HepG2 (cell line): ENCODE measurements around the gene PSRC1. TPM values are rescaled to one million over a fixed set of nuclear protein-coding genes. Genes with fewer than 3 reads are reported as not detected.

Experiments
- ATF3 ChIP-seq: sonication (generic); formaldehyde crosslinking; IDR thresholded peaks from 2 replicates; pipeline ENCODE4 v1.4.0; 2020; ENCODE audit warnings: missing genetic modification reagents
- DNMT3B ChIP-seq: conservative IDR thresholded peaks from 2 replicates; pipeline ENCODE4 v1.6.1; 2016; ENCODE audit warnings: missing biosample characterization, control low read depth
- E2F5 ChIP-seq: sonication (generic); formaldehyde crosslinking; conservative IDR thresholded peaks from 2 replicates; pipeline ENCODE4 v1.4.0; 2020; ENCODE audit warnings: missing genetic modification reagents
- ETV5 ChIP-seq: IDR thresholded peaks from 2 replicates; pipeline ENCODE4 v1.6.1; 2018; ENCODE audit warnings: missing biosample characterization, missing genetic modification reagents, inconsistent platforms, borderline replicate concordance
- FOXA1 ChIP-seq, 2 experiments: fragments of 450-650 bp in 1 of 2; sonication (generic) in 1 of 2; formaldehyde crosslinking in 1 of 2; IDR thresholded peaks; 2 replicates each; pipeline versions ENCODE4 v1.4.0 to v1.6.1; 2016 to 2020; ENCODE audit warnings: missing genetic modification reagents in 1 of 2
- HOXA3 ChIP-seq: sonication (generic); formaldehyde crosslinking; IDR thresholded peaks from 2 replicates; pipeline ENCODE4 v1.5.0; 2020; ENCODE audit warnings: missing genetic modification reagents
- IRF2 ChIP-seq: IDR thresholded peaks from 2 replicates; pipeline ENCODE4 v1.6.1; 2018; ENCODE audit warnings: missing genetic modification reagents, missing compliant biosample characterization
- JUND ChIP-seq: sonication (generic); formaldehyde crosslinking; IDR thresholded peaks from 2 replicates; pipeline ENCODE4 v1.8.0; 2022; ENCODE audit warnings: mild to moderate bottlenecking, missing genetic modification reagents
- PCBP1 ChIP-seq: fragments of 200-400 bp; formaldehyde crosslinking; IDR thresholded peaks from 2 replicates; pipeline ENCODE4 v1.6.1; 2017; ENCODE audit warnings: mild to moderate bottlenecking, low read depth, low read length, borderline replicate concordance
- RAD21 ChIP-seq: fragments of 450-650 bp; formaldehyde crosslinking; IDR thresholded peaks from 2 replicates; pipeline ENCODE4 v1.5.0; 2020; ENCODE audit warnings: mild to moderate bottlenecking
- RFX3 ChIP-seq: IDR thresholded peaks from 2 replicates; pipeline ENCODE4 v1.6.1; 2016; ENCODE audit warnings: missing biosample characterization, missing genetic modification reagents
- SNAPC4 ChIP-seq: sonication (generic); formaldehyde crosslinking; IDR thresholded peaks from 2 replicates; pipeline ENCODE4 v1.4.0; 2020; ENCODE audit warnings: mild to moderate bottlenecking, missing genetic modification reagents
- SOX5 ChIP-seq: IDR thresholded peaks from 2 replicates; pipeline ENCODE4 v1.6.1; 2016; ENCODE audit warnings: borderline replicate concordance
- STAT5B ChIP-seq: sonication (generic); formaldehyde crosslinking; IDR thresholded peaks from 2 replicates; pipeline ENCODE4 v1.4.0; 2020; ENCODE audit warnings: missing genetic modification reagents
- TOE1 ChIP-seq: sonication (generic); formaldehyde crosslinking; IDR thresholded peaks from 2 replicates; pipeline ENCODE4 v1.4.0; 2020; ENCODE audit warnings: mild to moderate bottlenecking, missing genetic modification reagents
- ZNF264 ChIP-seq: sonication (generic); formaldehyde crosslinking; IDR thresholded peaks from 2 replicates; pipeline ENCODE4 v1.4.0; 2020; ENCODE audit warnings: missing genetic modification reagents
- ZNF446 ChIP-seq: sonication (generic); formaldehyde crosslinking; IDR thresholded peaks from 2 replicates; pipeline ENCODE4 v1.5.0; 2020; ENCODE audit warnings: mild to moderate bottlenecking, missing genetic modification reagents
- ZNF503 ChIP-seq: sonication (generic); formaldehyde crosslinking; IDR thresholded peaks from 2 replicates; pipeline ENCODE4 v1.4.0; 2020; ENCODE audit warnings: missing genetic modification reagents
- polyA plus RNA-seq, 8 experiments: library from polyadenylated mRNA; depleted of rRNA in 3 of 8; stranded (reverse) in 7 of 8; unstranded in 1 of 8; fragments of >200 nt; fragmentation: Illumina TruSeq in 4 of 8; extraction: Trizol in 4 of 8; gene quantifications; 2 replicates each; pipeline versions ENCODE4 v1.2.1 to v1.2.3, GENCODE V29; 2011 to 2016; ENCODE audit warnings: low read depth in 4 of 8, missing spikeins in 1 of 8, mixed read lengths in 1 of 8; ENCODE audit not compliant: insufficient read depth in 1 of 8
- total RNA-seq, 5 experiments: library from RNA; depleted of rRNA; stranded (reverse); fragments of >200 nt; fragmentation: Illumina TruSeq; extraction: Trizol; gene quantifications; 2 replicates each; pipeline ENCODE4 v1.2.3, GENCODE V29; 2016; ENCODE audit warnings: low read depth in 1 of 5

The PSRC1 gene
- total and polyA plus RNA-seq, 2 of the 13 experiments (the other 11 are each of a cell fraction or from before 2014, with no cell fraction given): 28.6 to 30.3 TPM

GRCh38 chr1:109282952-109283747 is at the start of gene PSRC1 (continued):
- TF ChIP-seq ETV5 (CRISPR knock-in tag) (peak; percentile 98), E2F5 (CRISPR knock-in tag) (no peak; the same call in 1 of the 2 replicates), ATF3 (CRISPR knock-in tag) (peak; percentile 26; the same call in 1 of the 2 replicates), ZNF446 (CRISPR knock-in tag) (no peak), JUND (CRISPR knock-in tag) (no peak), HOXA3 (peak; percentile 66; the same call in 1 of the 2 replicates), SOX5 (CRISPR knock-in tag) (peak; percentile 29; the same call in 1 of the 2 replicates), SNAPC4 (CRISPR knock-in tag) (no peak), DNMT3B (CRISPR knock-in tag) (no peak), RFX3 (CRISPR knock-in tag) (no peak), IRF2 (CRISPR knock-in tag) (peak; percentile 55), TOE1 (CRISPR knock-in tag) (no peak), STAT5B (no peak), FOXA1 (IDR thresholded peaks at IDR 0.05) (no peak), FOXA1 (CRISPR knock-in tag; IDR thresholded peaks at IDR 0.05) (no peak), ZNF503 (CRISPR knock-in tag) (peak; percentile 23; the same call in 1 of the 2 replicates), PCBP1 (peak; percentile 34; the same call in 1 of the 2 replicates), ZNF264 (CRISPR knock-in tag) (peak; percentile 86), RAD21 (CRISPR knock-in tag) (peak; percentile 73)
